GM18868 (cell line): ENCODE data around the gene SCO2.
"Not testable (repeated sequence)": the region's sequence is repeated elsewhere in the genome, so short reads cannot be mapped to it uniquely, and the experiment has no call there.

ENCODE experiments used
- ATAC-seq: cut with Tn5 transposase; IDR thresholded peaks from one replicate; pipeline ENCODE4 v1.9.1; 2021; ENCODE audit warnings: mild to moderate bottlenecking, moderate library complexity; ENCODE audit not compliant: unreplicated experiment

SCO2 gene

DNA sequence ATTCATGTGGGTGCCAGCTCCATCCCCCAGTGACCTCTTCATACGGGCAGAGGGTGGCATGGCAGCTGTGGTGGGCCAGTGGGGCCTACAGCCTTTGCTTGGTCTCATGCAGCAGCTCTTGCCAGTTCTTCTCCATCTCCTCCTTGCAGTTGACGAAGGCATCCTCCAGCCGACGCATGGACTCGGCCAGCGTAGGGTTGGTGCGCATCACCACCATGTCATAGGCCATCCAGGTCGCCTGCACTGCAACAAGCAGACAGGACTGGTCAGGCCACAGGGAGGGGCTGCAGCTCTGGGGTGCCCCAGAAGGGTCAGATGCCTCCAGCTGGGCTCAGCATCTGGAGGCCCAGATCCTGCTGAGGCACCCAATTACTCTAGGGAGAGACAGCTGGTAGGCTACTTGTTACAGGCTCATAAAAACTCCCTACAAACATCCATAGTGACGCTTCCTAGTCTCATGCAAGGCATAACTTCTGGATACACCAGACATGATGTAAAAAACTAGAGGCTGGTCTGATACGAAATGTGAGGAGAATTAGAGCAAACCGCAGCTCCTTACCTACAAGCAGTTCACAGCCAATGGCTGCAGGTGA is 25.9 kb upstream of the SCO2 start:
- ATAC-seq, result no peak

DNA sequence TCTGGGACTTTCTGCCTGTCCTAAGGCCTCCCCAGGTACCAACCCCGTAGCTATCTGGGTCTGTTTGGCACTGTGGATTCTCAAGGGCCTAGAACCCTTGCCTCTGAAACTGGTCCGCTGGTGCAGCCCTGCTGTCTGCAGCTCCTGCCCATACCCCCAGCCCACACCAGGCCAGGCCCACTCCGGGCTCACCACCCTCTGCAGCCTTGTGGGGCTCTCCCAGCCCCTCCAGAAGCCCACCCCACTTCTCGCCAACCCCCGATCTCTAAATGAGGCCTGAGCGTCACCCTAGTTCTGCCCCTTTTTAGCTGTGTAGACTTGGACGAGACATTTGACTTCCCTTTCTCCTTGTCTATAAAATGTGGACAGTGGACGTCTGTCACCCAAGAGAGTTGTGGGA is 25.0 kb upstream of the SCO2 start:
- no peak for ATAC-seq

DNA sequence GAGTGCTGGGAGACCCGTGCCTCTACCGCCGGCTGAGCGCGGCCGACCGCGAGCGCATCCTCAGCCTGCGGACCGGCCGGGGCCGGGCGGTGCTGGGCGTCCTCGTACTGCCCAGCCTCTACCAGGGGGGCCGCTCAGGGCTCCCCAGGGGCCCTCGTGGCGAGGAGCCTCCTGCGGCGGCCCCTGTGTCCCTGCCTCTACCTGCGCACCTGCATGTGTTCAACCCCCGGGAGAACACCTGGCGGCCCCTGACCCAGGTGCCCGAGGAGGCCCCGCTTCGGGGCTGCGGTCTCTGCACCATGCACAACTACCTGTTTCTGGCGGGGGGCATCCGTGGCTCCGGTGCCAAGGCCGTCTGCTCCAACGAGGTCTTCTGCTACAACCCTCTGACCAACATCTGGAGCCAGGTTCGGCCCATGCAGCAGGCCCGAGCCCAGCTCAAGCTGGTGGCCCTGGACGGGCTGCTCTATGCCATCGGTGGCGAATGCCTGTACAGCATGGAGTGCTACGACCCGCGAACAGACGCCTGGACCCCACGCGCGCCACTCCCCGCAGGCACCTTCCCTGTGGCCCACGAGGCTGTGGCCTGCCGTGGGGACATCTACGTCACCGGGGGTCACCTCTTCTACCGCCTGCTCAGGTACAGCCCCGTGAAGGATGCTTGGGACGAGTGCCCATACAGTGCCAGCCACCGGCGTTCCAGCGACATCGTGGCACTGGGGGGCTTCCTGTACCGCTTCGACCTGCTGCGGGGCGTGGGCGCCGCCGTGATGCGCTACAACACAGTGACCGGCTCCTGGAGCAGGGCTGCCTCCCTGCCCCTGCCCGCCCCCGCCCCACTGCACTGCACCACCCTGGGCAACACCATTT is 23.8 kb upstream of the SCO2 start:
- no peak for ATAC-seq

DNA sequence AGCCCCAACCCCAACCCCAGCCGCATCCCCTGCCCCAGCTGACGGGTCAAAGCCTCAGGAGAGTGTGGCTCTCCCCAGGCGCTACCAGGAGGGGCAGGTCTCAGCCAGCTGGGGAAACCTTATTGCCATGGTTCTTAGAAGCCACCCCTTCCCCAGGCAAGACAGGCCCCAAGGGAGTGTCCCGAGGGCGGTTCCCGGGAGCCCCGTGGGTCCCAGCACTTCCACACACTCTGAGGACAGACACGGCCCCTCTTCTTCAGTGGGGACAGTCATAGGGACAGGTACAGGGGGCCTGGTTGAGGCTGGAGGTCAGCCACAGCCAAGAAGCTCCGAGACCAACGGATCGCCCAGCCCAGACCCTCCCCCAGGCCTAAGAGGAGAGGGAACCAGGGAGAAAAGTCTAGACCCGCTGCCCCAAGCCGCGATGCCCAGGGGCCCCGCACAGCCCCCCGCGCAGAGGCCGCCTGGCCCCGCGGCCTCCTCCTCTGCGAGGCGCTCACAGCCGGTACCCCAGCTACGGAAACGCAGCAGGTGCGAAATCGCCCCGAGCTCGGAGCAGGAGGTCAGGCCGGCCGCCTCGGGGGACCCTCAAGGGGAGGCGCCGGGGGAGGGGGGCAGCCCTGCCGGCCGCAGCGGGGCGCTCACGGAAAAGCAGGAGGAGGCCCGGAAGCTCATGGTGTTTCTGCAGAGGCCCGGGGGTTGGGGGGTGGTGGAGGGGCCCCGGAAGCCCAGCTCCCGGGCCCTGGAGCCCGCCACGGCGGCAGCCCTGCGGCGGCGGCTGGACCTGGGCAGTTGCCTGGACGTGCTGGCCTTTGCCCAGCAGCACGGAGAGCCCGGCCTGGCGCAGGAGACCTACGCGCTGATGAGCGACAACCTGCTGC is 22.9 kb upstream of the SCO2 start:
- ATAC-seq, result no peak

DNA sequence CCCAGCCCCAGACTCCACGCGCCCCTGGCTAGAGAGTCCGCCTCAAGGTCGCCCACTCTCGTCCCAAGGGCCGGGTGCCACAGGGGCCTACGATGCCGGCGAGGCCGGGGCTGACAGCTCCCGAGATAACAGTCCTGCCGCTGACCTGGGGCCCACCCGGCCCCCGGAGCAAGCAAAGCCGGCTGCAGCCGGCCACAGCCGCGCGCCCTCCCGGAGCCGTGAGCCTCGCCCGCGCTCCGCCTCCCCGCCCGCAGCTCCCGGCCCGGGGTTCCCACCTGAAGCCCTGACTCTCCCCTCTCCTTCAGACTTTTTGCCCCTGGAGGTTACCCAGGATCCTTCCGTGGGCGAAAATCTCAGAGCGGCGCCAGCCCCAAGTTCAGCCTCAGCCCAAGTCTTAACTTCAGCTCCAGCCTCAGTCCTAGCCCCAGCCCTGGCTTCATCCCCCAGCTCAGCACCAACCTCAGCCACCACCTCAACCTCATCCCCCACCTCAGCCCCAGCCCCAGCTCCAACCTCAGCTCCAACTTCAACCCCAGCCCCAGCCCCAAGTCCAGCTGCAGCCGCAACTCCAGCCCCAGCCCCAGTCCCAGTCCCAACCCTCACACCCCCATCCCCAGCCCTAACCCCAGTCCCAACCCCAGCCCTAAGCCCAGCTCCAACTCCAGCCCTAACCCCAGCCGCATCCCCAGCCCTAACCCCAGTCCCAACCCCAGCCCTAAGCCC is 22.0 kb upstream of the SCO2 start:
- no peak for ATAC-seq

DNA sequence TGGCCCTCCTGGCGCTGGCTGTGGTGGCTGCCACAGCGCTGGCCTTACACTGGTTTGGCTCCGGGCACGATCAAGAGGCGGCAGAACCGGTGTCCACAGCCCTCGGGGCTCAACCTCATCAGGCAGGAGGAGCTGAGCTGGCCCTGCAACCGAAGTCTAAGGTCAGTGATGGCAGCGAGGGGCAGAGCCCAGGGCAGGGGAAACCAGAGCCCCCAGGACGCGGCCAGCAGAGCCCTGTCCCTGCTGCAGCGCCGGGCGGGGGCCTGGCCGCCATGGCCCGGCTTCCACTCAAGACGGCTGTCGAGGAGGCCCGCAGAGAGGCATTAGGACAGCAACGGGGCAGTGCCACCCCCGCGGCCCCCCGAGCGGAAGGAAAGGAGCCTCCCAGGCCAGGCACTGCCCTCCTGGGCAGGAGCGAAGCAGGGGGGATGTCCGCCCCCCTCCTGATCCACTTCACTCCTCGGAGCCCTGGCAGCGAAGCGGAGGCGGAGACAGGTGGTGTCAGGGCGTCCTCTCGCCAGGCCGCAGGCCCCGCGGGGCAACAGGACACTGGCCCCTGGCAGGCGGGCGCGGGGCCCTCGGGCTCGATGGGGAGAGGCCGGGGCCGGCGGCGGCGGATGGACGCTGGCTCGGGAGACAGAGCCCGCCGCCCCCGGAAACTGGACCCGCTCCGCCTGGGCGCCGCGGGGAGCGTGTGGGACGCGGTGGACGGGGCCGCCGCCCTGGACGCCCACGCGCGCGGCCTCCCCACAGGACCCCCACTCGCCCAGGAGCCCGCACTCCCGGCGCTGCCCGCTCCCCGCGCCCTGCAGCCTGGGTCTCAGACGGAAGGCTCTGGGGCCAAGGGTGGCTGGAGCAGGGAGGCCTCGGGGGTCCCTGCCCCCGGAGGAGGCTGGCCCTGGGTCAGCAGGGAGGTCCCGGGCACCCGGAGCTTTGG is 21.2 kb upstream of the SCO2 start:
- no peak for ATAC-seq

DNA sequence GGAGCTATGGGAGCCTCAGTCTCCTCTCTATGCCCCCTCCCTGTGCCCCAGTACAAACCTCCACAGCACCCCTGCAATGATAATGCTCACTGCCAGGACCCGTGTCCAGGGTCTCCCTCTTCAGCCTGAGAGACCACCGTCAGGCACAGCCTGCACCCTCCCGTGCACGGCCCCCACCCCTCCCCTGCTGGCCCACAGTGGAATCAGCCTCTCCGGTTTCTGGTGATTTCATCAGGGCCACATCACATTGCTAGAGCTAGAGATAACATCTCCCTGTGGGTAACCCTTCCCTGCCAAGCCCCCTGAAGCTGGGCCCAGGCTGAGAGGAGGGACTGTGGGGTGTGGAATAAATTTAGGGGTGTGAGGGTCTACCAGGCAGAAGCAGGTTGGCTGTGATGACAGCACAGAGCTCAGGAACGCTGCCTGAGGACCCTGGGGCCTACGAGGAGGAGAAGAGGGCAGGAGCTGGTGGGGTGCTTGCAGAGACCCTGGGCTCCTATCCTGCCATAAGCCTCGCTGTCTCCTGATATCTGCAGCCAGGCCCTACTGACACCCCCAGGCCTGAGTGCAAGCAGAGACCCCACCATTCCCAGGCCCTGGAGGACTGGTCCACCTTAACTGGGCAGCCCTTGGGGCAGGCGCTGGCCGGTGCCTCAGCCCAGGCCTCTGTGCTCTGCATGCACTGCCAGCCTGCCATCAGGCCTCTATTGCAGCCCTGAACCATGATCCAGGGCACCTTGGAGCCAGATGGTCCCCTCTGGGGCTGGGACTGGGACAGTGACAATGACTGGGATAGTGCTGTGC is 20.3 kb upstream of the SCO2 start, which contains the start of gene KLHDC7B:
Gene KLHDC7B (plus strand): TSS at position 378 of the 804 bp plus-strand sequence. CDS start 345 bp downstream, at position 723.
- no peak for ATAC-seq

DNA sequence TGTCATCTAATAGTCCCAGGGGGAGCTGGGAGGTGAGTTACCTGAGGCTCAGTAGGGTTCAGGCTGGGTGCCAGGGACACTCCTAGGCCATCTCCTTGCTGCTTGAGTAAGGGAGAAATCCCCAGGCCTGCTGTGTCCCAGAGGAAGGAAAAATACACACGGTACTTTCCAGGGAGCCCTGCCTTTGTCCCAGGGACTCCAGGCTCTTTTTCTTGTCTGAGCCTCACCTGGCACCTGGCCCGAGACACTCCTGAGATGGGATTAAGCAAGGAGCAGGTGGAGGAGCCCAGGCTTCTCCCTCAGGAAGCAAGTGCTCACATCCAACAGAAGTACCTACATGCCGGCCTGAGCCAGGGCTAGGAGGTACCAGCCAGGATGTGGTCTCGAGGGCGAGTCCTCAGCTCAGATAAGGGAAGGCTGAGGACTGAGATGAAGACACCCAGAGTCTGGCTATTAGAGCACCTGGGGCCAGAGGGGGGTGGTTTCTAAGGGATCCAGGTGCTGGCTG is 19.4 kb upstream of the SCO2 start:
- no peak for ATAC-seq

DNA sequence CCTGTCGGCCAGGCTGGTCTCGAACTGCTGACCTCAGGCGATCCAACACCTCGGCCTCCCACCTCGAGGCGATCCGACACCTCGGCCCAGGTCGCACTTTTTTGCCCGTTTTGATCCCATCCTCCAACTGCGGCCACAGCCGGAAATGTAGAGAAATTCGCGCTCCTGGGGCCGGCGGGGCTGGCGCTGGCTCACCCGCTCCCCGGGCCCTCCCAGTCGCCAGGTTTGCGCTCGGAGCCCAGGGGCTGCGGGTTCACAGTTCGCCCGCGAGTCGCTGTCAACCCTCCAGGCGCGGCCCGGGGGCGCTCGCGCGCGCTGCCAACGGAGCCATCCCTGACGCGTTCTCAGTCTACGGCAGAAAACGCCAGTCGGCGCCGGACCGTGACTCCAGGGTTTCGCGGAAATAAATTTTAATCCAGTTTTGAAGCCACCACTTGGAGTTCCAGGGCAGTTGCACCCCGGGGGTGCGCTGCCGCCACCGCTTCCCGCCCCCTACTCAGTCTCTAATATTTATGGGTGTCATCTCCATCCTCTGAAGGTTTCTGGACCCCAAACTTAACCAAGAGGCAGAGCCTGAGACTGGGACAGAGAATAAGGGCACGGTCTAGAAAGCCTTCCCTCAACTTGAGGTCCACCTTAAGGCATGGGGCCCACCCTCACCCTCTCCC is 18.8 kb upstream of the SCO2 start:
- ATAC-seq, result no peak

DNA sequence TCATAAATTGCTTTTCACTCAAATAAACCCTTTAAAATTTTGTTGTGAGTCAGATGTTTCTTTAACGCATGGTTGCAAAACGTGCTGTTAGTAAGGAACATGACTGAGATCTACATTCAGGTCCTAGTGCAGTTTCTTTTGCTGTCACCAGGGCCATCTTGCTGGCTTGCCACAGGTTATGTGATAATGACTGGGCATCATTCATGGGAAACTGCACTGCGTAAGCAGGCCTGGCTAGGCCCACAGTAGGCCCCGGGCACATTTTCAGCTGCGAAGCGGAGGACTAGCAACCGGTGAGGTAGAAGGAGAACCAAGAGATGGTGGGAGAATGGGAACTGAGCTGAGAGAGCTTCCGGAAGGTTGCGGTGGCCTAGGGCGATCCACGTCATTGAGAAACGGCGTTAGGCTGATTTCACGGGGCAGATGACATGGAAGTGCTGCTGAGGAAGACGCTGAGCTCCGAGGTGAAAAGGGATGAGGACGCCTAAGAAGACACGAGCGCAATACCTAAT is 17.1 kb upstream of the SCO2 start:
- no peak for ATAC-seq

DNA sequence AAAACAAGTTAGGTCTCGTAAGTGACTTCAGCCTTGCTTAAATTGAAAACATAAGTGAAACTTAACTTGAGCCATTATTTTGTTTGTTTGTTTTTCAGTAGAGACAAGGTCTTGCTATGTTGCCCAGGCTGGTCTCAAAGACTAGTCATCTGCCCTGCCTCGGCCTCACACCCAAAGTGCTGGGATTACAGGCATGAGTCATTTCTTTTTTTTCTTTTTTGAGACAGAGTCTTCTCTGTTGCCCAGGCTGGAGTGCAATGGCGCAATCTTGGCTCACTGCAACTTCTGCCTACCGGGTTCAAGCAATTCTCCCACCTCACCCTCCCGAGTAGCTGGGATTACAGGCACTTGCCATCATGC is 16.2 kb upstream of the SCO2 start:
- ATAC-seq, result peak; percentile 23

DNA sequence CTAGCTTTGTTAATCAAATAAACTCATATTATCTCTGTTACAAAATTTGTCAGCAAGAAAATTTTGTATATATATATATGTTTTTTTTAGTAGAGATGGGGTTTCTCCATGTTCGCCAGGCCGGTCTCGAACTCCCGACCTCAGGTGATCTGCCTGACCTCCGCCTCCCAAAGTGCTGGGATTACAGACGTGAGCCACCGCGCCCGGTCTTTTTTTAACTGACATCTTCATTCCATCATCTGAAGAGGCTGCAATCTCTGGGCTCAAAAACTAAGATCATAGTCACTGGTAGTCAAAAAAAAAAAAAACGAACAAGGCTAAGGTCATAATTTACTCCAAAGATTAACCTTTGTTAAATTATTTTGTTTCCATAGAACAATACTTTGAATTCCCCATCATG is 15.0 kb upstream of the SCO2 start:
- ATAC-seq, result no peak

DNA sequence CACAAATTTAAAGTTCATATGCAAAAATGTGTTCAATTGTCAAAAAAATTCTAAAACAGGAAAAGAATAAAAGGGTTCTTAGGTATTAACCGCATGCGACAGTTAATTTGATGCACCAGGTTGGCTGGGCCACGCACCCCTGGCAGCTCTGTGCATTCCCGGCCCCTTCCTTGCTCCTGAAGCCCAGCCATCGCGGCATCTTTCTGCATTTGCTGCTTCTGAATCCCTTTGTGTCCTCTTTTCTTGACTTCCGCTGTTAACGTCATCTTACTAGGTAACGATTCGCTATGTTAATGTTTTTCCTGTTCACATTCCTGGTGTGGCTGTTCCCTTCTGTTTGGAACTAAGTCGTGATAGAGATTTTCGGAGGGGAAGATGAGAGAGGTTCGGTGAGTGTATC is 12.4 kb upstream of the SCO2 start:
- no peak for ATAC-seq

DNA sequence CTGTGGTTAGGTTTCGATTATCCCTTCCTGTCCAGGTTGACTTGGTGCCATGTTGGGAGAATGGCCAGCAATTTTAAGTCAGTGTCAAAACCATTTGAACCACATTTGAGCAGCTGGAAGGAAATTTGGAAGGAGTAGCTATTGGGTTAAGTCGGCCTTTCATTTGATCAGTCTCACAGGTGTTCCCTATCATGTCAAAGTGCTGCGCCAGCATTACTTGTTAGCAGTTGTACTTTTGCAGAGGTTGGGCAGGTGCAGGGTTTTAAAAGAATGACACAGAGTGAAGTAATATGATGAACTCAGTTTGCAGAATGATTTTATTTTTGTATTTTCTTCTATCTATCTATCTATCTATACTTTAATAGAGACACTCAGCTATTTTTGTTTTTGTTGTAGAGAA is 10.8 kb upstream of the SCO2 start:
- no peak for ATAC-seq

DNA sequence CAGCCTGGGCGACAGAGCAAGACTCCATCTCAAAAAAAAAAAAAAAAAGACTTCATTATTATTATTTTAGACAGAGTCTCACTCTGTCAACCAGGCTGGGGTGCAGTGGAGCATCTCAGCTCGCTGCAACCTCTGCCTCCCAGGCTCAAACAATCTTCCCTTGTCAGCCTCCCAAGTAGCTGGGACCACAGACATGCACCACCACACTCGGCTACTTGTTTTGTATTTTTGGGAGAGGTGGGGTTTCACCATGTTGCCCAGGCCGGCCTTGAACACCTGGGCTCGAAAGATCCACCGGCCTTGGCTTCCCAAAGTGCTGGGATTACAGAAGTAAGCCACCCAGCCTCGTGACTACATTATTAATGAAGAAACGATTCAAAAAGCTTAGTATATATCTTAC is 9.7 kb upstream of the SCO2 start:
- ATAC-seq, result no peak

DNA sequence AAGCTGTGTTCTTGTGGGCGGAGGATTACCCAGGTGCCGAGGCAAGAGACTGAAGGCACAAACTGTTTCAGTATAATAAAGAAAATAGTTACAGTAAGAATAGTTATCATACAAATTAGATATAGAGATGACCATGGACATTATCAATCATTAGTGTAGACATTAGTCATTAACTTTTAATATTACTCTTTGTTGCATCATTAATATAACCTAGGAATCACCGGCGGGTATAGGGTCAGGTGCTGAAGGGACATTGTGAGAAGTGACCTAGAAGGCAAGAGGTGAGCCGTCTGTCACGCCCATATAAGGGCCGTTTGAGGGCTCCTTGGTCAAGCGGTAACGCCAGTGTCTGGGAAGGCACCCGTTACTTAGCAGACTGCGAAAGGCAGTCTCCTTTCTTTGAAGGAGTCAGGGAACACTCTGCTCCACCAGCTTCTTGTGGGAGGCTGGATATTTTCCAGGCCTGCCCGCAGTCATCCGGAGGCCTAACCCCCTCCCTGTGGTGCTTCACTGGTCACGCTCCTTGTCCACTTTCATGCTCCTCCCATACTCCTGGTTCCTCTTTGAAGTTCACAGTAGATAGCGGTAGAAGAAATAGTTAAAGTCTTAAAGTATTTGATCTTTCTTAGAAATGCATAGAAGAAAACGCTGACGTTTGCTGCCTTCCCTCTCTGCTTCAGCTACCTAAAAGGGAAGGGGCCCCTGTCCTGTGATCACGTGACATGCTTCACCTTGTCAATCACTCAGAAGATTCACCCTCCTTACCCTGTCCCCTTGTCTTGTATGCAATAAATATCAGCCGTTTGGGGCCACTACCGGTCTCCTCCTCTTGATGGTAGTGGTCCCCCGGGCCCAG is 8.7 kb upstream of the SCO2 start:
- ATAC-seq, result not testable (repeated sequence)
